Astrocyte of the cerebellum (primary cell): ENCODE measurements around the gene LSR.

Source experiments
- DNase-seq: peaks from one replicate; pipeline ENCODE4 v3.0.0-alpha.2; 2011; ENCODE audit warnings: low read depth
- H3K4me3 ChIP-seq: 2 replicates; pipeline ENCODE4 v1.5.1; 2011; ENCODE audit warnings: mild to moderate bottlenecking, low read depth, low read length, moderate library complexity
- CTCF ChIP-seq: IDR thresholded peaks from 2 replicates; pipeline ENCODE4 v1.5.1; 2012; ENCODE audit warnings: low read length, low read depth, moderate library complexity, mild to moderate bottlenecking; ENCODE audit errors: missing control alignments
- in situ Hi-C: cut with HindIII; loops from 2 replicates; pipeline ENCODE4 v1.10.0; 2017; ENCODE audit warnings: low sequenced_read_pairs

Gene LSR

GRCh38 chr19:35272954-35273649 is 24.3 kb downstream of the LSR start:
- H3K4me3 ChIP-seq, result no peak overlapping the region
- no peak for DNase-seq
- no peak for TF ChIP-seq CTCF
- in situ Hi-C loops, result no loop called here

DNA sequence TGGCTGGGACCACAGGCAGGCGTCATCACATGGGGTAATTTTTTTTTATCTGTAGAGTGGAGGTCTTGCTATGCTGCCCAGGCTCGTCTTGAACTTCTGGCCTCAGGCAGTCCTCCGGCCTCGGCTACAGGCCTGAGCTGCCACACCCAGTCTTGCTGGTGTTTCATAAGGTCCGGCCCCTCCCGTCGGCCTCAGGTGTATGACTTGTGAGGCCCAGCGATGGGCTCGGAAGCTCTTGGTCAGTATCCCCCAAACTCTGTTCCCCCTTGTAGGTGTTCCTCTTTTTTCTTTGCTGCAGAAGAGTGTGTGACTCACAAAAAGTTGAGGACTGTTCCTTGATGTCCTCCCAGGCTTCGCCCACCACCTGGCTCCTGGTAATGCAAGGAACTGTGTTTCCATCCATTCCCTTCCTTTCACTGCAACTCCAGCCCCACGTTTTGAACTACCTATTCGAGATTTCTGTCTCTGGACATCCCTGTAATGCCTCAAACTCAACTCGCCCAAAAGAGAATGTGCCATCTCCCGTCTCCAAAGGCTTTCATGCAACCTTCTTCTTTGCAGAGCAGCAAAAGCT is 25.0 kb downstream of the LSR start:
- in situ Hi-C loops, result no loop called here

GRCh38 chr19:35274323-35274722 is 25.5 kb downstream of the LSR start:
- in situ Hi-C loops, result no loop called here
- no peak for TF ChIP-seq CTCF

More for the DNA sequence above, 25.0 kb downstream of the LSR start:
- DNase-seq, result no peak
- no peak for TF ChIP-seq CTCF
- H3K4me3 ChIP-seq, result no peak overlapping the region

DNA sequence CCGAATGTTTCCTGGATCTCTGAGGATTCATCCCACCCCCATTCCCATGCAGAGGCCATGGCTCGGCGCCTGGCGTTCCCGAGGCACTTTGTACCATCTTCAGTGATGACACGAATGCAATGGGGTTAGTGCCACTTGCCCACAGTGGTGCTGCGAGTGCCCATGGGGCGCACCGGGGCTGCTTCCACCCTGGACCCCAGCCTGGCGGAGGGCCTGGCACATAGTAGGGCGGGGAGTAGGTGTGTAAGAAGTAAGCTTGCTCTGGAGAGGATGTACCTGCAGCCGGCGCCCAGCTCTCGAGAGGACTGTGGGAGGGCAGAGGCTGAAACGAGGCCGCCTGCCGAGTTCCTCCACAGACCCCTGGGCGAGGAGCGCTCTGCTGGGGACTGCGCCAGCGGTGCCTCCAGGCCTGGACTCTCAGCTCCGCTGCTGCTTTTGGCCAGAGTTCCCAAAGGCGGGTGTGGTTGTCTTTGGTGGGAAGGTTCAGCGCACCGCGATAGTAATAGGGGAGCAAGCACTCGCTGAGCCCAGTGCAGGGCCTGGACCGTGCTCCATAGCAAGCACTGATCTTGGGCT is 28.0 kb downstream of the LSR start:
- H3K4me3 ChIP-seq, result no peak overlapping the region
- TF ChIP-seq CTCF, result no peak
- no peak for DNase-seq
- in situ Hi-C loops, result no loop called here

More at GRCh38 chr19:35274323-35274722, 25.5 kb downstream of the LSR start:
- DNase-seq, result no peak
- no peak overlapping the region for H3K4me3 ChIP-seq

DNA sequence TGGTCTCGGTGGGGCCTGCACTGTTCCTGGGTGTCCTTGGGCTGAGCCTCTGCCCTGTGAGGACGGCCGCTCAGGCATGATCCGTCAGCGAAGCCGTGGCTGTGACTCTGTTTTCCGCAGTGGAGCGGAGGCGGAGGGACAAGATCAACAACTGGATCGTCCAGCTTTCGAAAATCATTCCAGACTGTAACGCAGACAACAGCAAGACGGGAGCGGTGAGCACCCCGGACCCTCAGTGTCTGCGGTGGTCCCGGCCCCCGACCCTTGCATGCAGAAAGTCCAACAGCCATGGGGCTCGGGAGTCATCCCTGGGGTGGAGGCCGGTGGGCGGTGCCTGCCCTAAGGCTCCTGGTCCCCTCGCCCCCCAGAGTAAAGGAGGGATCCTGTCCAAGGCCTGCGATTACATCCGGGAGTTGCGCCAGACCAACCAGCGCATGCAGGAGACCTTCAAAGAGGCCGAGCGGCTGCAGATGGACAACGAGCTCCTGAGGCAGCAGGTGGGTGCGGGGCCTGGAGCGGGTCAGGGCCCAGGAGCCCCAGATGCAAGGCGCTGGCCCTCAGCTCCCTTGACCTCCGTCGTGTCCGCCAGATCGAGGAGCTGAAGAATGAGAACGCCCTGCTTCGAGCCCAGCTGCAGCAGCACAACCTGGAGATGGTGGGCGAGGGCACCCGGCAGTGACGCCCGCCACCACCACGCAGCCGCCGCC is 29.9 kb downstream of the LSR start:
- no peak overlapping the region for H3K4me3 ChIP-seq
- TF ChIP-seq CTCF, result no peak
- no peak for DNase-seq
- in situ Hi-C loops, result no loop called here

DNA sequence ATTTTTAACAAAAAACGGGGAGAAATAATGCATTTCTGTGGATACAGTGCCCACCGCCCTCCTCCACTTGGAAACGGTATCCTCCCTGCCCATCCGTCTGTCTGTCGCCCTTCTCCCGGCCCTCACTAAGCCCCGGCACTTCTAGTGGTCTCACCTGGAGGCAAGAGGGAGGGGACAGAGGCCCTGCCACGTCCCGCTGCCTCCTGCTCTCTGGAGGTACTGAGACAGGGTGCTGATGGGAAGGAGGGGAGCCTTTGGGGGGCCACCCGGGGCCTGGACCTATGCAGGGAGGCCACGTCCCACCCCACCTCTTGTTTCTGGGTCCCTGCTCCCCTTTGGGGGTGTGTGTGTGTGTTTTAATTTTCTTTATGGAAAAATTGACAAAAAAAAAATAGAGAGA is 30.6 kb downstream of the LSR start:
- in situ Hi-C loops, result no loop called here
- no peak overlapping the region for H3K4me3 ChIP-seq
- no peak for DNase-seq
- TF ChIP-seq CTCF, result no peak
